ENCODE results near the gene CCDC142.

The CCDC142 gene

GRCh38 chr2:74440378-74441169 is 42.2 kb downstream of the CCDC142 start:
- DNase-seq = peak; percentile 89

GRCh38 chr2:74439803-74440377 is 42.9 kb downstream of the CCDC142 start:
- DNase-seq = no peak

GRCh38 chr2:74439373-74439772 is 43.4 kb downstream of the CCDC142 start:
- no peak for DNase-seq

- no peak for DNase-seq
These were observed 44.5 kb downstream of the CCDC142 start for GRCh38 chr2:74438248-74438647.

- no peak for DNase-seq
These were observed 45.7 kb downstream of the CCDC142 start for GRCh38 chr2:74436848-74437695.

GRCh38 chr2:74436111-74436805 is 46.5 kb downstream of the CCDC142 start:
- no peak for DNase-seq

- DNase-seq = no peak
These were observed 52.3 kb downstream of the CCDC142 start for GRCh38 chr2:74430502-74430901.

GRCh38 chr2:74429487-74430451 is 53.0 kb downstream of the CCDC142 start:
- no peak for DNase-seq

- DNase-seq = no peak
These were observed 54.1 kb downstream of the CCDC142 start for GRCh38 chr2:74428675-74429074.

GRCh38 chr2:74427551-74427950 is 55.2 kb downstream of the CCDC142 start:
- DNase-seq = no peak

- DNase-seq = no peak
These were observed 56.5 kb downstream of the CCDC142 start for GRCh38 chr2:74426181-74426758.

- no peak for DNase-seq
These were observed 57.3 kb downstream of the CCDC142 start for GRCh38 chr2:74425523-74425922.

GRCh38 chr2:74424995-74425406 is 57.8 kb downstream of the CCDC142 start:
- no peak for DNase-seq

GRCh38 chr2:74424139-74424992 is 58.4 kb downstream of the CCDC142 start:
- no peak for DNase-seq

Measured in NCI-H1105 (cell line).